Muscle of back (tissue), 11 donors: Measurements from ENCODE around the gene PLVAP. TPM values are rescaled to one million over a fixed set of nuclear protein-coding genes. Genes with fewer than 3 reads are reported as not detected.

ENCODE experiments used
- DNase-seq, 3 donors: peaks; one replicate each; pipeline versions ENCODE4 v3.0.0 to v3.0.0-alpha.2; 2013
- polyA plus RNA-seq, 10 donors: library from polyadenylated mRNA; unstranded; fragments of 120-200 nt; gene quantifications; one replicate each; pipeline ENCODE4 v1.2.1, GENCODE V29; 2013; ENCODE audit not compliant: insufficient read length in 10 of 10

The PLVAP gene
- polyA plus RNA-seq, 10 donors, result 34.3 to 73.4 (median 47.2) TPM

GRCh38 chr19:17335575-17335974 is 41.6 kb downstream of the PLVAP start:
- DNase-seq, result no peak

- peak; percentile 98 to 99 (median 99) for DNase-seq
Measured at GRCh38 chr19:17334414-17335409, 42.4 kb downstream of the PLVAP start, which contains the start of gene ANO8. TSS of gene ANO8 (minus strand) at chr19:17334855. CDS start at chr19:17334670, 185 bp downstream.

GRCh38 chr19:17333611-17334413 is 43.3 kb downstream of the PLVAP start:
- peak in 1 of 3 donors; percentile 66 for DNase-seq

- DNase-seq, result no peak
Measured at GRCh38 chr19:17332677-17333581, 44.2 kb downstream of the PLVAP start.

GRCh38 chr19:17332360-17332676 is 44.8 kb downstream of the PLVAP start:
- no peak for DNase-seq

- no peak for DNase-seq
Measured at GRCh38 chr19:17331045-17331558, 46.0 kb downstream of the PLVAP start.

GRCh38 chr19:17330262-17331044 is 46.7 kb downstream of the PLVAP start:
- no peak for DNase-seq

- no peak for DNase-seq
Measured at GRCh38 chr19:17329366-17330261, 47.5 kb downstream of the PLVAP start.

- DNase-seq, result no peak
Measured at GRCh38 chr19:17328517-17329365, 48.4 kb downstream of the PLVAP start.

GRCh38 chr19:17327654-17328516 is 49.3 kb downstream of the PLVAP start:
- peak in 1 of 3 donors; percentile 78 for DNase-seq

GRCh38 chr19:17327068-17327653 is 50.0 kb downstream of the PLVAP start:
- DNase-seq, result no peak

GRCh38 chr19:17326595-17326966 is 50.6 kb downstream of the PLVAP start:
- no peak for DNase-seq

GRCh38 chr19:17325881-17326594 is 51.1 kb downstream of the PLVAP start:
- DNase-seq, result no peak

GRCh38 chr19:17325133-17325532 is 52.0 kb downstream of the PLVAP start:
- DNase-seq, result no peak

- DNase-seq, result no peak
Measured at GRCh38 chr19:17324357-17325114, 52.6 kb downstream of the PLVAP start.

- DNase-seq, result no peak
Measured at GRCh38 chr19:17323964-17324332, 53.2 kb downstream of the PLVAP start.
